ENCODE data around the gene PTCH1. TPM values are rescaled to one million over a fixed set of nuclear protein-coding genes. Genes with fewer than 3 reads are reported as not detected.
A peak's percentile ranks its signal among the peaks of the same experiment; 100 is the strongest.

The PTCH1 gene
- total and polyA plus RNA-seq, 2 donors: 2.5 to 3.4 TPM

DNA sequence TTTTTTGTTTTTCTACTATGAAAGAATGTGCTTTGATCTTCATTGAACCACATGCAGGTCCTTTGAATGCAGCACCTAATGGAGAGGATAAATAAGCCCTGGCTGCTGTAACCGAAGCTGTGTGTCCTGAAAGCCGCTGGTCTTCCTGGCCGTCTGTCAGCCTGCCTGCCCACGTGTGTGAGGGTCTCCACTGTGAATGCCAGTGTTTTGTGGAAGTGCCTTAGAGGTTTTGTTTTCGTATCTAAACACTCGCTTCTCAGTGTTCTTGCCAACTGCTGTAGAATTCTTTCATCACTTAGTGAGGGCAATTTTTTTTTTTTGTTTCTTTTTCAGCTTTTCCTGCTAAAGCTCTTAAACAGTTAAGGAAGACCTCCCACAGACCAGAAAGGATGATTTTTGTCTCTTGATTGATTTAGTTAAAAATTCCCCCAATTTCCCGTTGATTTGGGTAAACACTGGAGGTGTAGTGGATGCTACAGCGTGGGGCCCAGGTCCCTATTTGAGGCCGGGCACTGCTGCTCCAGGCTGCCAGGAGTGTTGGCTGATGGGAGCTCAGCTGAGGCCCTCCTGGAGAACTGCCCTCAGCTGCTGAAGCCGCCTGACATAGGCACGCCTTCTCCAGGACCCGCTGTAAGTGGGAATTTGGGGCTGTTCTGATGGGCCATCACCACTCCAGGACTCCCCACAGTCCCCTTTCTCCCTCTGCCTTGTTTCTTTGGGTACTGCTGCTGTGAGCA, 29.2 kb upstream of the PTCH1 start:
- Histone ChIP-seq H3K9me3 (ENCODE audit: control insufficient read depth in 2 of 2, insufficient read depth in 1 of 2, low read length in 1 of 2) (no peaks in the 10 kb centered on the region), H3K4me1 (ENCODE audit: control insufficient read depth in 2 of 2, insufficient read depth in 2 of 2, low read length in 2 of 2) (no peaks in the 10 kb centered on the region), H3K4me3 (ENCODE audit: low read length in 2 of 2) (no peak overlapping the region), H3K36me3 (ENCODE audit: control insufficient read depth in 2 of 2, insufficient read depth in 2 of 2, low read length in 1 of 2) (no peaks in the 10 kb centered on the region), H3K27me3 (ENCODE audit: control insufficient read depth in 2 of 2, insufficient read depth in 1 of 2, low read length in 1 of 2) (peaks cover 0 to 15% of the 10 kb centered on the region in 2 donors), H3K27ac (ENCODE audit: low read depth in 1 of 2, low read length in 1 of 2) (no peak overlapping the region)
- WGBS: 82% methylated on average over 12 of the region's 12 CpGs
- DNase-seq (ENCODE audit: low read depth in 6 of 9, low spot score in 9 of 9): no peak

DNA sequence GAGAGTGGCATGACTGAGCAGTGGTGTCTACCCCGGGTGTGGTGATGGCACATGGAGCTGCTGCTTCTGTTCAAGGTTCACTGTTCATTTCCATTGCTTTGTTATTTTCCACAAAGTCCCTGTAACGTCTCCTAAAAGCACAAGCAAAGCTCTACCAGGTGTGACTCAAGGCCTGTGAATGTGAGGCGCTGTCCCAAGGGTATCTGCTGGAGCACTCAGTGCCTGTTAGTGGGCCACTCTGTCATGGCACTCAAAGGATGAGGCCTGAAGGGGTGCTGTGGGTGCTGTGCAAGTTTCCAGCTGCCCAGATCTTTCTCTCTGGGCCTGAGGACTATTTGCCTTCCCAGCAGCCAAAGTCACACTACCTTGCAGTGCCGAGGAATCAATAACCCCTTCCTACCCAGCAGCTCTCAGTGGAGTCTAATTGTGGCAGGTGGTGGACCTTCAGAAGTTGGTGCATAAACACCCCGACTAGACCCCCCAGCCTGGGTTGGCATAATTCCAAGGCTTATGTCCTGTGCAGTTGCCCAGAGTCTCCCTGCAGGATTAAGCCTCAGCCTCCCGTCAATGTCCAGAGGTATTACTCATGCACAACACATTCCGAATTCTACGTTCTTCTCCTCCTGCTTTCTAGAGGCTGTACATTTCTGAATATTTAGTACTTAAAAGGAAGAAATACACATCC, 17.4 kb upstream of the PTCH1 start:
- no peaks in the 10 kb centered on the region for H3K9me3 ChIP-seq (ENCODE audit: control insufficient read depth in 2 of 2, insufficient read depth in 1 of 2, low read length in 1 of 2)
- no peak overlapping the region for H3K4me3 ChIP-seq (ENCODE audit: low read length in 2 of 2)
- H3K27me3 ChIP-seq (ENCODE audit: control insufficient read depth in 2 of 2, insufficient read depth in 1 of 2, low read length in 1 of 2): peaks cover 0 to 17% of the 10 kb centered on the region in 2 donors
- H3K27ac ChIP-seq (ENCODE audit: low read depth in 1 of 2, low read length in 1 of 2): no peak overlapping the region
- no peak for DNase-seq (ENCODE audit: low read depth in 6 of 9, low spot score in 9 of 9)
- no peaks in the 10 kb centered on the region for H3K36me3 ChIP-seq (ENCODE audit: control insufficient read depth in 2 of 2, insufficient read depth in 2 of 2, low read length in 1 of 2)
- no peaks in the 10 kb centered on the region for H3K4me1 ChIP-seq (ENCODE audit: control insufficient read depth in 2 of 2, insufficient read depth in 2 of 2, low read length in 2 of 2)
- 91% methylated on average over 8 of the region's 8 CpGs for WGBS

DNA sequence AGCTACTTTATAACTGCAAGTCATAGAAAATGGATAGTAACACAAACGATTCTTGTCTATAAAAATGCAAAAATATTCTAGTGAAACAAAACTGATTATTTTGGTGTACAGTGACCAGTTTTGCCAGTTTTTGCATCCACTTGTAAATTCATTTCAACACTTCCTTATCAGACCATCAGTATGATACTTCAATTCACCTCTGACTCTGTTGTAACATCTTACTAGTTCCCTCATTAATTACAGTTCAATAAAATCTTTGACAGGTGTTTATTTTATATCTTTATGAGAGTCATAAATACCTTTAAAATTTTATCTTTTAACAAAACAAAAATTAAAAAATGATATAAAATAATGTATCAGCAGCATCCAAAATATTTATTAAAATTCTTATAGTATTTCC, 13.1 kb upstream of the PTCH1 start:
- no peak overlapping the region for H3K4me3 ChIP-seq (ENCODE audit: low read length in 2 of 2)
- 92% methylated on average over 1 of the region's 1 CpG for WGBS

GRCh38 chr9:95528908-95529502, 12.2 kb upstream of the PTCH1 start:
- Histone ChIP-seq H3K9me3 (ENCODE audit: control insufficient read depth in 2 of 2, insufficient read depth in 1 of 2, low read length in 1 of 2) (peaks cover 0 to 3% of the 10 kb centered on the region in 2 donors), H3K27me3 (ENCODE audit: control insufficient read depth in 2 of 2, insufficient read depth in 1 of 2, low read length in 1 of 2) (peaks cover 2 to 29% of the 10 kb centered on the region in 2 donors), H3K27ac (ENCODE audit: low read depth in 1 of 2, low read length in 1 of 2) (no peak overlapping the region), H3K4me1 (ENCODE audit: control insufficient read depth in 2 of 2, insufficient read depth in 2 of 2, low read length in 2 of 2) (no peaks in the 10 kb centered on the region), H3K36me3 (ENCODE audit: control insufficient read depth in 2 of 2, insufficient read depth in 2 of 2, low read length in 1 of 2) (no peaks in the 10 kb centered on the region), H3K4me3 (ENCODE audit: low read length in 2 of 2) (no peak overlapping the region)
- whole genome bisulfite sequencing: 85% methylated on average over 8 of the region's 8 CpGs
- no peak for DNase-seq (ENCODE audit: low read depth in 6 of 9, low spot score in 9 of 9)

More for the DNA sequence above, 13.1 kb upstream of the PTCH1 start:
- Histone ChIP-seq H3K9me3 (ENCODE audit: control insufficient read depth in 2 of 2, insufficient read depth in 1 of 2, low read length in 1 of 2) (peaks cover 0 to 3% of the 10 kb centered on the region in 2 donors), H3K4me1 (ENCODE audit: control insufficient read depth in 2 of 2, insufficient read depth in 2 of 2, low read length in 2 of 2) (no peaks in the 10 kb centered on the region), H3K36me3 (ENCODE audit: control insufficient read depth in 2 of 2, insufficient read depth in 2 of 2, low read length in 1 of 2) (no peaks in the 10 kb centered on the region), H3K27ac (ENCODE audit: low read depth in 1 of 2, low read length in 1 of 2) (no peak overlapping the region), H3K27me3 (ENCODE audit: control insufficient read depth in 2 of 2, insufficient read depth in 1 of 2, low read length in 1 of 2) (peaks cover 2 to 33% of the 10 kb centered on the region in 2 donors)
- DNase-seq (ENCODE audit: low read depth in 6 of 9, low spot score in 9 of 9): no peak

GRCh38 chr9:95522871-95523370, 6.2 kb upstream of the PTCH1 start:
- 73% methylated on average over 3 of the region's 3 CpGs for WGBS
- H3K27me3 ChIP-seq (ENCODE audit: control insufficient read depth in 2 of 2, insufficient read depth in 1 of 2, low read length in 1 of 2): peaks cover 11 to 47% of the 10 kb centered on the region in 2 donors
- no peak for DNase-seq (ENCODE audit: low read depth in 6 of 9, low spot score in 9 of 9)
- no peaks in the 10 kb centered on the region for H3K36me3 ChIP-seq (ENCODE audit: control insufficient read depth in 2 of 2, insufficient read depth in 2 of 2, low read length in 1 of 2)
- no peaks in the 10 kb centered on the region for H3K4me1 ChIP-seq (ENCODE audit: control insufficient read depth in 2 of 2, insufficient read depth in 2 of 2, low read length in 2 of 2)
- H3K27ac ChIP-seq (ENCODE audit: low read depth in 1 of 2, low read length in 1 of 2): no peak overlapping the region
- H3K4me3 ChIP-seq (ENCODE audit: low read length in 2 of 2): no peak overlapping the region
- peaks cover 0 to 2% of the 10 kb centered on the region in 2 donors for H3K9me3 ChIP-seq (ENCODE audit: control insufficient read depth in 2 of 2, insufficient read depth in 1 of 2, low read length in 1 of 2)

- Histone ChIP-seq H3K36me3 (ENCODE audit: control insufficient read depth in 2 of 2, insufficient read depth in 2 of 2, low read length in 1 of 2) (no peaks in the 10 kb centered on the region), H3K27ac (ENCODE audit: low read depth in 1 of 2, low read length in 1 of 2) (no peak overlapping the region), H3K27me3 (ENCODE audit: control insufficient read depth in 2 of 2, insufficient read depth in 1 of 2, low read length in 1 of 2) (peaks cover 24 to 55% of the 10 kb centered on the region in 2 donors), H3K4me3 (ENCODE audit: low read length in 2 of 2) (no peak overlapping the region), H3K4me1 (ENCODE audit: control insufficient read depth in 2 of 2, insufficient read depth in 2 of 2, low read length in 2 of 2) (peaks cover 0 to 5% of the 10 kb centered on the region in 2 donors), H3K9me3 (ENCODE audit: control insufficient read depth in 2 of 2, insufficient read depth in 1 of 2, low read length in 1 of 2) (peaks cover 0 to 6% of the 10 kb centered on the region in 2 donors)
- WGBS: 95% methylated on average over 3 of the region's 3 CpGs
- DNase-seq (ENCODE audit: low read depth in 6 of 9, low spot score in 9 of 9): no peak
These were observed 4.9 kb upstream of the PTCH1 start for GRCh38 chr9:95521699-95522098.

- H3K4me1 ChIP-seq (ENCODE audit: control insufficient read depth in 2 of 2, insufficient read depth in 2 of 2, low read length in 2 of 2): peaks cover 9 to 13% of the 10 kb centered on the region in 2 donors
- no peak overlapping the region for H3K4me3 ChIP-seq (ENCODE audit: low read length in 2 of 2)
- H3K27me3 ChIP-seq (ENCODE audit: control insufficient read depth in 2 of 2, insufficient read depth in 1 of 2, low read length in 1 of 2): peaks cover 60 to 87% of the 10 kb centered on the region in 2 donors
- no peaks in the 10 kb centered on the region for H3K36me3 ChIP-seq (ENCODE audit: control insufficient read depth in 2 of 2, insufficient read depth in 2 of 2, low read length in 1 of 2)
- peaks cover 0 to 6% of the 10 kb centered on the region in 2 donors for H3K9me3 ChIP-seq (ENCODE audit: control insufficient read depth in 2 of 2, insufficient read depth in 1 of 2, low read length in 1 of 2)
- H3K27ac ChIP-seq (ENCODE audit: low read depth in 1 of 2, low read length in 1 of 2): no peak overlapping the region
- 62% methylated on average over 20 of the region's 20 CpGs for WGBS
- no peak for DNase-seq (ENCODE audit: low read depth in 6 of 9, low spot score in 9 of 9)
These were observed 1.0 kb upstream of the PTCH1 start for GRCh38 chr9:95517559-95518425.

GRCh38 chr9:95516221-95516733, 494 bp downstream of the PTCH1 start:
- H3K9me3 ChIP-seq (ENCODE audit: control insufficient read depth in 2 of 2, insufficient read depth in 1 of 2, low read length in 1 of 2): peaks cover 1 to 9% of the 10 kb centered on the region in 2 donors
- no peak overlapping the region for H3K27ac ChIP-seq (ENCODE audit: low read depth in 1 of 2, low read length in 1 of 2)
- peaks cover 9 to 27% of the 10 kb centered on the region in 2 donors for H3K4me1 ChIP-seq (ENCODE audit: control insufficient read depth in 2 of 2, insufficient read depth in 2 of 2, low read length in 2 of 2)
- H3K4me3 ChIP-seq (ENCODE audit: low read length in 2 of 2): peak overlapping the region; percentile 22 to 48
- no peaks in the 10 kb centered on the region for H3K36me3 ChIP-seq (ENCODE audit: control insufficient read depth in 2 of 2, insufficient read depth in 2 of 2, low read length in 1 of 2)
- peaks cover 75 to 93% of the 10 kb centered on the region in 2 donors for H3K27me3 ChIP-seq (ENCODE audit: control insufficient read depth in 2 of 2, insufficient read depth in 1 of 2, low read length in 1 of 2)
- 2% methylated on average over 69 of the region's 69 CpGs for WGBS
- no peak for DNase-seq (ENCODE audit: low read depth in 6 of 9, low spot score in 9 of 9)

Data from thymus (tissue), 11 donors.